ENCODE data around the gene MYBPHL. TPM values are rescaled to one million over a fixed set of nuclear protein-coding genes. Genes with fewer than 3 reads are reported as not detected.
A peak's percentile ranks its signal among the peaks of the same experiment; 100 is the strongest.
"Not testable (repeated sequence)": the region's sequence is repeated elsewhere in the genome, so short reads cannot be mapped to it uniquely, and the experiment has no call there.

MYBPHL gene
- total RNA-seq, 1 experiment from 2014 or later = not detected

- no peak for DNase-seq (ENCODE audit: low read depth)
These were observed 637 bp upstream of the MYBPHL start for GRCh38 chr1:109307274-109308021.

- not testable (repeated sequence) for DNase-seq (ENCODE audit: low read depth)
These were observed 820 bp downstream of the MYBPHL start for GRCh38 chr1:109305991-109306390.

- DNase-seq (ENCODE audit: low read depth) = no peak
These were observed 2.4 kb downstream of the MYBPHL start for GRCh38 chr1:109304226-109304920.

GRCh38 chr1:109301874-109302273 is 4.9 kb downstream of the MYBPHL start:
- no peak for DNase-seq (ENCODE audit: low read depth)

DNA sequence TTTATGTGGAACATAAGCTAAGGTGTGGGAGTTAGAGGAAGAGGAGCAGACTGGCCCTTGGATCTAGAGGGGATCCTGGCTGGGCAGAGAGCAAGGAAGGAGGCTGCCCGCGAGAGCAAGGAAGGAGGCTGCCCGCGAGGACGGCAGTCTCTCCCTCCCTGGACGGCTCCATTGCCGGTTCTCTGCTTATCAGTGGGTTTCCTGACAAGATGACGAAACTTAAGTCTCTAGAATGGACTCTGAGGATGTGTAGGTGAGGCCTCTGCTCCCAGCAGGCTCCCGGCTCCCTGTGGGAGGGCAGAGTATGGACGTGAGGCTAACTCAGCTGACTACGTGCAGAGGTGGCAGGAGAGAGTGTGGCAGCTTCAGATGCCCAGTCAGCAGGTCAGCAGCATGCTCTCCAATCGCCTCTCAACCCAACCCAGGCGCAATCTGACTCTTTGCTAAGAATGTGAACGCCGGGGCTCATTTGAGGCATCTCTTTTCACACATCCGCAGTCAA is 6.1 kb downstream of the MYBPHL start:
- DNase-seq (ENCODE audit: low read depth) = no peak

- DNase-seq (ENCODE audit: low read depth) = peak; percentile 89
These were observed 7.1 kb downstream of the MYBPHL start for GRCh38 chr1:109299558-109300343.

DNA sequence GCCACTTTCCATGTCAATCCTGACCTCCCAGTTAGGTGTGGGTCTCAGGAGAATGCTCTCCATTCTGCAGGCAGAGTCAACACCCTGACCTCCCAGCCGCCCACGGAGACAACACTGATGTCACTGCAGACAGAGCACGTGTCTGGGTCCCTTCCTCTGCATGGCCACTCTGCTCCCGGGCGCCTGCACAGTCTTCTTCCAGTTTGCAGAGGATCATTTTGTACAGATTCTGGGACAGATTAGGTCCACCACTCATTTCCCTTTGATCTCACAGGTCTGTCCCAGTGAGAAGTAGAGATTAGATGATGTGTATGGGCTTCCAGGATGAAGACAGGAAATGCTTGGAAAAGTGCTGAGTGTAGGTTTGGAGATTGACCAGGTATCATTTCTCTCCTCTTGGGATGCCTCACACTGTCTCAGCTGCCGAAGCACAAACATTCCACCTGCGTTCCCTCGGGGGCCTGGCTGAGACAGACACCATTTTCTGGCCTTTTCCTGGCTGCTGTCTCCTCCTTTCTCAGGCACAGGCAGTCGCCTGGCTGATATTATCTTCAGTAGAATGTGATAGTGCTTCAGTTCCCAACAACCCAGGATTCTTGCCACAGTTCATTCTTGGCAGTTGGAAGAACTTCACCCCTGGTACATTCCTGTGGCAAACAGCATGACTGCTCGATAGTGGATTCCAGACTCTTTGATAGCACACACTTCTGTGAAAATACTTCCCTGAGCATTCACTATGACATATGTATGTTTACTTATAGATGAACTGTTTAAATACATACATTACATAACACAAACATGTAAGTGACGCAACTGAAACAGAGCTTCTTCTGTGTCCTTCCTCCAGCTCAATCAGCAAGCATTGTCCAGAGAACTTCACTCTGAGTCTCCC is 7.9 kb downstream of the MYBPHL start:
- peak; percentile 70 for DNase-seq (ENCODE audit: low read depth)

- DNase-seq (ENCODE audit: low read depth) = no peak
These were observed 10.0 kb downstream of the MYBPHL start for GRCh38 chr1:109296782-109297181.

DNA sequence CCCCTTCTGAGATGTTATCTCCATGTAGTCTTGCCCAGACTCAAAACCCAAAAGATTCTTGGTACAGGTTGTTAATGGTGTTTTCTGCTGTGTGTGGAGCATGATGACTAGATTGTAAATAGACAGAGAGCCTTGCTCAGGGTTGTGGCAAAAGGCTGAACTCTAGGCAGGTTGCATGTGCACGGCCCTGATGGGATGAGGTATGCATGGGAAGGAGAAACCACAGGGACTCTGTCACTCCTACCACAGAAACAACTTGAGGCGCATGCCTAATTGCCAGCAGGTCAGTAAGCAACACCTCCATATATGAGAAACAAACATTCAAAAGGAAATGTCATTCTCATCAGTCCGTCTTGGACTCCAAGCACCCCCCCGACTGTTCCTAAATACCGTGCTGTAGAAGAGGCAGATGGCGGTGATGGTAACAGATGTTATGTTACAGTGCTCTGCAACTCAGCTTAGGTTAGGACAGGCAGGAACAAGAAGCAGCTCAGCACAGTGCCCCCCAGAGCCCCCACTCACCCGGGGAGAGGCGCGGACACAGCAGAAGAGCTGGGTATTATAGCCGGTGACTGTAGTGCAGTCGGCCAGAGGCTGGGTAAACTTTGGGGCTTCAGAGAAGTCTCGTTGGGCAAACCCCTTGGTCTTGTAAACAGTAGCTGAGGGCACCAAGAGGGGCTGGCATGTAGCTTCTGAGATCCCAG is 10.9 kb downstream of the MYBPHL start:
- no peak for DNase-seq (ENCODE audit: low read depth)

DNA sequence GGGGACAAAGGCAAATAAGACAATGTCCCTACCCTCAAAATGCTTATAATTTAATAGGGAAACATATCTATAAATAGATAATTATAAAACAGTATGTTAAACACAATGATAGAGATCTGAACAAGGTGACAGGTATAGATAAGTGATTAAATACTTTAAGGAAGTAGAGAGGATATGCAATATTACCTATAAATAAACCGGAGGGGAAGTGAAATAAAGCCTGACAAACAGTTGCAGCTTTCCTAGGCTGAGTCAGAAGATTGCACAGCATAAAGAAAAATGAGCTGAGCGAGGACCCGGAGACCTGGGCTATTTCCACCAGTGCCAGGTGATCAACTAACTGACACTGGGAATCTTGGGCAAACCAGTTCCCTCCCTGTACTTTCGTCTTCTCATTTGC is 12.3 kb downstream of the MYBPHL start:
- DNase-seq (ENCODE audit: low read depth) = no peak

GRCh38 chr1:109293026-109293425 is 13.8 kb downstream of the MYBPHL start:
- no peak for DNase-seq (ENCODE audit: low read depth)

DNA sequence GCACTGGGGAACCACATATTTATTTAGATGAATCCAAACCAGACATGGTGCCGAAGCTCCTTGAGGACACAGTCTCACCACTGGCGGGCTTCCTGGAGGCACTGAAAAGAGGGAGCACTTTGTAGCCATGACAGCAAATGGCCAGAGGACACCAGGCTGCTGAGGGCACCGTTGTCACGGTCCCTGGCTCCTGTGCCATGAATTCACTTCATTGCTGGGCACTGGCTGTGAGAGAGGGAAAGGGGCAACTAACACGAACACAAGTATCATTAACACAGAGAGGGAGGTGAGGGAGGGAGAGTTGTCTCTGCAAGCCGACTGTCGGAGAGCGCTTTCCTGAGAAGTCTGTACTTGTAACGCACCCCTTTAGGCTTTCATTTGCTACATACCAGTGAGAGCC is 14.4 kb downstream of the MYBPHL start:
- DNase-seq (ENCODE audit: low read depth) = no peak

GRCh38 chr1:109290998-109291397 is 15.8 kb downstream of the MYBPHL start:
- no peak for DNase-seq (ENCODE audit: low read depth)

DNA sequence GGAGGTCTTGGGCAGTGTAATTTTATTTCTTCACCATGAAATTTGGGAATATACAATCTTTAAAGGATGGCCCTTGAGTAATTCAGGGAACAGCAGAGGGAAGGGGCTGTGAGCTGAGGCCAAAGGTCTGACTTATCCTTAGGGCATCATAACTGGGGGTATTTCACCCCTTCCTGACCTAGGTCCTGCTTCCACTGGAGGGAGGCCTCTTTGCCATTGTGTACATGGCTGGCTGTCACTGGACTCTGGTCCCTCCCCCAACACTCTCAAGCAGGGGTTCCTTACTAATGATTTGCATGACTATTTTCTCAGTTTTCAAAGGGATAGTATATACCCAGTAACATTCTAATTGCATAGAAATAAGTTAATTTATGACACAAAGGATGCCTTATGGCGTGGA is 16.7 kb downstream of the MYBPHL start:
- DNase-seq (ENCODE audit: low read depth) = no peak

GRCh38 chr1:109286762-109287161 is 20.0 kb downstream of the MYBPHL start:
- DNase-seq (ENCODE audit: low read depth) = not testable (repeated sequence)

GRCh38 chr1:109283748-109284600 is 22.8 kb downstream of the MYBPHL start:
- DNase-seq (ENCODE audit: low read depth) = no peak

DNA sequence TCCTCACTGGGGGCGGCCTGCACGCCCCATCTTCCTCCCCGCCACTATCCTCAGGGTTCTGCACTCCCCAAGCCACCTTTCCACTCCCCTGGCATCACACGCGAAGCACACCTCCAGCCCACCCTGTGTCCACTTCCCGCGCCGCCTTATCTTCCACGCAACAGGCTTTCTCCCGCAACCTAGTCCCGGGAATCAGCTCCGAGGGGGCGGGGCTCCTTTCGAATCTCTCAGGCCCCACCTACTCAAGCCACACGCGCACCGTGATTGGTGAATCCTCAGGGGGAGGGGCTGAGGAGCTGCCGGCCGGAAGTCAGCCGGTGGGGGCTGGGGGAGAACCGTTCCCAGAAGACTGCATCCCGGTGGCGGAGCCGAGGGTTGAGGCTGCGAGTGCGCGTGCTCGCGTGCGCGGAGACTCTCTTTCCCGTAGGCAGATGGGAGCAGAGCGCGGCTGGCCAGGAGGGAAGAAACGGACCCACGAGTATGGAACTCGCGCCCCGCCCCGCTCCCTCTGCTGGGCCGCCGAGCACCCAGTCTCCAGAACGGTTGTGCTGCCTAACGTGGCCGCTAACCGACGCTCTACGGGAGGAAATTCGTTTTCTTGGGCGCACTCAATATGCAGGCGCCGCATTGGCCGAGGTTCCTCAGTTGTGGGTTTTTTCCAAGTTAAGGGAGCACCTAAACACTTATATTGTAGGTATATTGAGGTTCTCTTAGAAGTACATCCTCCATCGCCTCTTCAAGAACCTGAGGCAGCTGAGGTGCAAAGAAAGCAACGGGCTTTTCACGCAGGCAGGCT is 23.7 kb downstream of the MYBPHL start, which contains the start of gene PSRC1:
Gene PSRC1 (minus strand): TSS at position 194 of the 796 bp plus-strand sequence.
- peak; percentile 94 for DNase-seq (ENCODE audit: low read depth)

DNA sequence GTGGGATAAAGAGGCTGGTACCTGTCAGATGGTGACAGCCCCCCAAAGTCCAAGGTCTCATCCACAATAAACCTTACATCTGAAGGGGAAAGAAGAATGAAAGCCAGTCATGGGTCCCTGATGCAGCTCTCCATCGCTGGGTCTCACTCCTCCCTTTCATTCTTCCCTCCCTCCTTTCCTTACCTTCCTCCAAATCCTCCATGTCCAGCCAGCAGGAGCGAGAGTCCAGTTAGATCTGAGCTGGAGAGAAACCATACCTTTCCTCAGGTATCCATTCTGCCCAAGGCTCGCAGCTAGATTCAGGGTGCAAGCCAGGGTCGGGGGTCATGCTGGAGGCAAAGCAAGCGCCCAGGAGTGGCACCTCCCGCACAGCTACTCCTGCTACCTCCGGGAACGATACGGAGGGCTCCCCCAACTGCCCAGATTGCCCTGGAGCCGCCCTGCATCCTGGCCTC is 24.3 kb downstream of the MYBPHL start:
- DNase-seq (ENCODE audit: low read depth) = no peak

All from HT1080 (cell line).